ENCODE data around the gene GNAQ.

Gene GNAQ

GRCh38 chr9:77961541-77961940, 70.1 kb downstream of the GNAQ start:
- DNase-seq (ENCODE audit: low read depth, low spot score) = no peak
- no peak overlapping the region for H3K4me3 ChIP-seq (ENCODE audit: low read depth, low read length)
- CTCF ChIA-PET = interaction anchor here (1.3 to 1.4 kb wide), 2 partner anchors 16 to 74 kb away, joined by 4 to 8 read pairs; no protein-coding TSS in a partner anchor
- POLR2A ChIA-PET = no interaction called here
- TF ChIP-seq, protein P1, sequence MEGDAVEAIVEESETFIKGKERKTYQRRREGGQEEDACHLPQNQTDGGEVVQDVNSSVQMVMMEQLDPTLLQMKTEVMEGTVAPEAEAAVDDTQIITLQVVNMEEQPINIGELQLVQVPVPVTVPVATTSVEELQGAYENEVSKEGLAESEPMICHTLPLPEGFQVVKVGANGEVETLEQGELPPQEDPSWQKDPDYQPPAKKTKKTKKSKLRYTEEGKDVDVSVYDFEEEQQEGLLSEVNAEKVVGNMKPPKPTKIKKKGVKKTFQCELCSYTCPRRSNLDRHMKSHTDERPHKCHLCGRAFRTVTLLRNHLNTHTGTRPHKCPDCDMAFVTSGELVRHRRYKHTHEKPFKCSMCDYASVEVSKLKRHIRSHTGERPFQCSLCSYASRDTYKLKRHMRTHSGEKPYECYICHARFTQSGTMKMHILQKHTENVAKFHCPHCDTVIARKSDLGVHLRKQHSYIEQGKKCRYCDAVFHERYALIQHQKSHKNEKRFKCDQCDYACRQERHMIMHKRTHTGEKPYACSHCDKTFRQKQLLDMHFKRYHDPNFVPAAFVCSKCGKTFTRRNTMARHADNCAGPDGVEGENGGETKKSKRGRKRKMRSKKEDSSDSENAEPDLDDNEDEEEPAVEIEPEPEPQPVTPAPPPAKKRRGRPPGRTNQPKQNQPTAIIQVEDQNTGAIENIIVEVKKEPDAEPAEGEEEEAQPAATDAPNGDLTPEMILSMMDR (IDR thresholded peaks at IDR 0.05; ENCODE audit: insufficient read depth, low read length, missing control alignments) = no peak

DNA sequence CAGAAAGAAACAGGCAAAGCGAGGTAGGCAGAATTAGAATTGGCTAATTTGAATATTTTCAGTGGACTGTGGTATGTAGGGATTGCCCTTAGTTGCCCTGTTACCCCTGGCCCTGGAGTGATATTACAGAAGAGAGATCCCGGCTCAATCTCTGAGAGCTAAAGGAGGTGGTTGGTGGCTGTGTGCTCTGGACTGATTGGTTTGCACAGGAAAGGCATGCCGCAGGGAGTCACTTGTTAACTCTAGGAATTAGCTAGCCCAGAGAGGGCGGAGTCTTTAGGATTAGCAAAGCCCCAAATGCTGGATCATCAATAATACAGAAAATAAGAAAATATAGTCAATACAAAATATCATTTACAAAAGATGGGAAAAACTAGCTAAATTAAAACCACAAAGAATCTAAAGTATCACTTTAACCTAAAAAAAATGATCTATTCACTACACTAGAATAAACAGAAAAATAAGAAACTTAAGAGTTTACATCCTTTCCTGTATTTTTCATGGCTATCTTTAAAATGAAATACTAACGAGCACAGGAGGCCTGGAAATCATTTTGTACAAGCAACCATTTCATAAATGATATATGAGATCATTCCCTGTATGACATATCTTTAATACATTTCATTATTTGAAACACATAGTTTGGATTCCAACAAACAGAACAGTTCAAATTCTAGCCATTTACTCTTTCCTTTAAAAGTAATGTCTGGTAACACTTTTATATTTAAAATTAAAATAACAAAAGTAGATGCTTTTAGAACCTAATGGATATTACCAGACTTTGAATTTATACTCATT, 71.1 kb downstream of the GNAQ start:
- ChIA-PET POLR2A (no interaction called here), CTCF (interaction anchor here (1.0 to 1.4 kb wide), 3 partner anchors 16 to 75 kb away, joined by 4 to 8 read pairs (median 4); no protein-coding TSS in a partner anchor)
- H3K4me3 ChIP-seq (ENCODE audit: low read depth, low read length) = no peak overlapping the region
- DNase-seq (ENCODE audit: low read depth, low spot score) = no peak
- TF ChIP-seq, protein P1 (IDR thresholded peaks at IDR 0.05; ENCODE audit: insufficient read depth, low read length, missing control alignments) = no peak

- ChIA-PET CTCF (interaction anchor here (1.0 kb wide), 1 partner anchor 17 kb away, joined by 4 read pairs; no protein-coding TSS in a partner anchor), POLR2A (no interaction called here)
- no peak for DNase-seq (ENCODE audit: low read depth, low spot score)
- TF ChIP-seq, protein P1 (IDR thresholded peaks at IDR 0.05; ENCODE audit: insufficient read depth, low read length, missing control alignments) = no peak
- no peak overlapping the region for H3K4me3 ChIP-seq (ENCODE audit: low read depth, low read length)
Measured at GRCh38 chr9:77959803-77960202, 71.8 kb downstream of the GNAQ start.

GRCh38 chr9:77957652-77958051, 74.0 kb downstream of the GNAQ start:
- CTCF ChIA-PET = interaction anchor here (0.7 to 1.3 kb wide), 3 partner anchors 19 to 75 kb away, joined by 3 to 4 read pairs (median 3); no protein-coding TSS in a partner anchor

GRCh38 chr9:77956555-77956954, 75.1 kb downstream of the GNAQ start:
- ChIA-PET CTCF (interaction anchor here (0.7 to 1.3 kb wide), 2 partner anchors 76 to 353 kb away, joined by 3 read pairs; no protein-coding TSS in a partner anchor), POLR2A (no interaction called here)
- H3K4me3 ChIP-seq (ENCODE audit: low read depth, low read length) = no peak overlapping the region
- DNase-seq (ENCODE audit: low read depth, low spot score) = no peak
- TF ChIP-seq, protein P1 (IDR thresholded peaks at IDR 0.05; ENCODE audit: insufficient read depth, low read length, missing control alignments) = no peak

More at GRCh38 chr9:77957652-77958051, 74.0 kb downstream of the GNAQ start:
- POLR2A ChIA-PET = no interaction called here
- DNase-seq (ENCODE audit: low read depth, low spot score) = no peak
- TF ChIP-seq, protein P1 (IDR thresholded peaks at IDR 0.05; ENCODE audit: insufficient read depth, low read length, missing control alignments) = no peak
- no peak overlapping the region for H3K4me3 ChIP-seq (ENCODE audit: low read depth, low read length)

GRCh38 chr9:77954666-77955015, 77.0 kb downstream of the GNAQ start:
- H3K4me3 ChIP-seq (ENCODE audit: low read depth, low read length) = no peak overlapping the region
- TF ChIP-seq, protein P1 (IDR thresholded peaks at IDR 0.05; ENCODE audit: insufficient read depth, low read length, missing control alignments) = no peak
- ChIA-PET POLR2A (no interaction called here), CTCF (interaction anchor here (0.7 to 1.6 kb wide), 5 partner anchors 22 to 166 kb away, joined by 3 to 6 read pairs (median 3); no protein-coding TSS in a partner anchor)
- DNase-seq (ENCODE audit: low read depth, low spot score) = no peak

Measured in AG04449 (cell line).